HCT116 (cell line): ENCODE results near the gene ACTN1. TPM values are rescaled to one million over a fixed set of nuclear protein-coding genes. Genes with fewer than 3 reads are reported as not detected.

Experiments
- ATAC-seq: fragments of 200-7000 bp; cut with Tn5 transposase; 2 replicates; pipeline ENCODE4 v1.9.1; 2020; ENCODE audit warnings: mild to moderate bottlenecking, moderate library complexity
- BruUV-seq: library from RNA; stranded (reverse); fragments of 400-500 nt; replicated peaks from 2 replicates; lab custom pipeline; 2021; lab: Mats Ljungman, UMichigan
- CTCF ChIA-PET: fragments of 300-600 bp; sonication (Branson Sonifier 250); formaldehyde crosslinking; loops from one replicate; lab custom pipeline; 2021; ENCODE audit warnings: antibody characterized with exemption; lab: Charles Lee
- POLR2A ChIA-PET: fragments of 300-600, 350-600 bp; sonication (Branson Sonifier 250); formaldehyde crosslinking; loops from one replicate; lab custom pipeline; 2021; ENCODE audit warnings: antibody characterized with exemption; lab: Charles Lee
- RAD21 ChIA-PET, 2 experiments: fragments of 300-600 bp; sonication (Branson Sonifier 250); formaldehyde crosslinking; loops; one replicate each; lab custom pipeline; 2023; ENCODE audit warnings: low total read pairs in 2 of 2; ENCODE audit not compliant: uncharacterized antibody in 2 of 2, unreplicated experiment in 2 of 2, low non-redundant PET in 1 of 2; lab: Charles Lee
- DNase-seq: peaks from one replicate; pipeline ENCODE4 v3.0.0-alpha.2; 2010; ENCODE audit warnings: low read depth, low spot score
- H2AFZ ChIP-seq: fragments of 200-600 bp; shearing (Covaris generic), sonication (generic); 2 replicates; pipeline ENCODE4 v1.6.1; 2017; ENCODE audit warnings: low read depth, mixed run types, mixed read lengths, antibody characterized with exemption, low read length; ENCODE audit not compliant: poor library complexity, severe bottlenecking
- H3K27ac ChIP-seq: 2 replicates; pipeline ENCODE4 v1.5.1; 2012; ENCODE audit warnings: low read depth, low read length
- H3K27me3 ChIP-seq: fragments of 200-600 bp; sonication (generic); 2 replicates; pipeline ENCODE4 v1.6.1; 2016; ENCODE audit warnings: mixed run types, low read length, mixed read lengths; ENCODE audit not compliant: insufficient read depth
- H3K36me3 ChIP-seq, 2 experiments: fragments of 200-500 bp in 1 of 2; fragments of 200-600 bp in 1 of 2; sonication (Bioruptor generic) in 1 of 2; sonication (generic) in 1 of 2; 2 replicates each; pipeline versions ENCODE4 v1.5.1 to v1.6.1; 2014 to 2016; ENCODE audit warnings: low read length in 2 of 2, inconsistent platforms in 1 of 2, mixed read lengths in 1 of 2, mixed run types in 1 of 2; ENCODE audit not compliant: insufficient read depth in 2 of 2, control insufficient read depth in 1 of 2
- H3K4me1 ChIP-seq, 2 experiments: fragments of 200-600 bp in 1 of 2; sonication (generic) in 1 of 2; 2 replicates each; pipeline versions ENCODE4 v1.5.1 to v1.6.1; 2012 to 2017; ENCODE audit warnings: low read length in 2 of 2, inconsistent platforms in 1 of 2, mild to moderate bottlenecking in 1 of 2, mixed read lengths in 1 of 2, mixed run types in 1 of 2, moderate library complexity in 1 of 2; ENCODE audit not compliant: insufficient read depth in 2 of 2, control insufficient read depth in 1 of 2
- H3K4me2 ChIP-seq: fragments of 200-600 bp; sonication (generic); 2 replicates; pipeline ENCODE4 v1.6.1; 2017; ENCODE audit warnings: mixed run types, low read length, mixed read lengths
- H3K4me3 ChIP-seq, 2 experiments: fragments of 200-600 bp in 1 of 2; sonication (generic) in 1 of 2; replicated peaks in 1 of 2; 2 replicates each; pipeline ENCODE4 v1.5.1; 2011 to 2016; ENCODE audit warnings: low read length in 2 of 2, control low read depth in 1 of 2, low read depth in 1 of 2, mild to moderate bottlenecking in 1 of 2, mixed read lengths in 1 of 2, mixed run types in 1 of 2
- H3K79me2 ChIP-seq: fragments of 200-600 bp; sonication (generic); 2 replicates; pipeline ENCODE4 v1.6.1; 2017; ENCODE audit warnings: mild to moderate bottlenecking, mixed run types, low read length, moderate library complexity, mixed read lengths; ENCODE audit not compliant: insufficient read depth
- H3K9ac ChIP-seq: fragments of 200-600 bp; sonication (generic); 2 replicates; pipeline ENCODE4 v1.6.1; 2016; ENCODE audit warnings: low read length, mixed read lengths
- H3K9me2 ChIP-seq: fragments of 200-600 bp; sonication (generic), shearing (Covaris generic); 2 replicates; pipeline ENCODE4 v1.6.1; 2017; ENCODE audit warnings: mixed run types, mild to moderate bottlenecking, moderate library complexity; ENCODE audit not compliant: insufficient read depth
- H3K9me3 ChIP-seq, 2 experiments: fragments of 200-500 bp in 1 of 2; fragments of 200-600 bp in 1 of 2; sonication (Bioruptor generic) in 1 of 2; sonication (generic) in 1 of 2; 2 replicates each; pipeline ENCODE4 v1.6.1; 2014 to 2017; ENCODE audit warnings: low read length in 2 of 2, mixed read lengths in 2 of 2, inconsistent platforms in 1 of 2, low read depth in 1 of 2, mild to moderate bottlenecking in 1 of 2, mixed run types in 1 of 2, moderate library complexity in 1 of 2; ENCODE audit not compliant: control insufficient read depth in 1 of 2, insufficient read depth in 1 of 2
- H4K20me1 ChIP-seq: fragments of 200-600 bp; sonication (generic), shearing (Covaris generic); 2 replicates; pipeline ENCODE4 v1.6.1; 2017; ENCODE audit warnings: mixed run types, mild to moderate bottlenecking, moderate library complexity; ENCODE audit not compliant: insufficient read depth
- EZH2 ChIP-seq: fragments of 200-600 bp; sonication (generic); IDR thresholded peaks from 2 replicates; pipeline ENCODE4 v1.6.1; 2017; ENCODE audit warnings: antibody characterized with exemption, mixed run types
- EZH2phosphoT487 ChIP-seq: fragments of 200-600 bp; IDR thresholded peaks from 2 replicates; pipeline ENCODE4 v1.6.1; 2018; ENCODE audit warnings: antibody characterized with exemption, borderline replicate concordance
- SIN3A ChIP-seq: IDR thresholded peaks from 2 replicates; pipeline ENCODE4 v1.6.1; 2012; ENCODE audit warnings: low read depth
- SP1 ChIP-seq: IDR thresholded peaks from 2 replicates; pipeline ENCODE4 v1.6.1; 2012; ENCODE audit warnings: low read depth
- SRF ChIP-seq: IDR thresholded peaks from 2 replicates; pipeline ENCODE4 v1.6.1; 2012; ENCODE audit warnings: low read depth
- TCF7L2 ChIP-seq: IDR thresholded peaks from 2 replicates; pipeline ENCODE4 v1.7.0; 2011; ENCODE audit warnings: borderline replicate concordance, inconsistent platforms; ENCODE audit not compliant: insufficient read depth, insufficient read length; ENCODE audit errors: extremely low read depth
- intact Hi-C: fragments of 100-400 bp; cut with micrococcal nuclease; formaldehyde crosslinking; loops from 2 replicates; pipeline ENCODE4 v1.10.0; 2022
- total RNA-seq: library from RNA; stranded (reverse); gene quantifications from one replicate; pipeline ENCODE4 v1.2.1, GENCODE V29; 2021; ENCODE audit not compliant: unreplicated experiment
- TF ChIP-seq, protein P1 (sequence below): IDR thresholded peaks from 2 replicates; pipeline ENCODE4 v1.6.1; 2012; ENCODE audit warnings: low read depth

The ACTN1 gene
- total RNA-seq, 1 experiment from 2014 or later: 123 TPM

DNA sequence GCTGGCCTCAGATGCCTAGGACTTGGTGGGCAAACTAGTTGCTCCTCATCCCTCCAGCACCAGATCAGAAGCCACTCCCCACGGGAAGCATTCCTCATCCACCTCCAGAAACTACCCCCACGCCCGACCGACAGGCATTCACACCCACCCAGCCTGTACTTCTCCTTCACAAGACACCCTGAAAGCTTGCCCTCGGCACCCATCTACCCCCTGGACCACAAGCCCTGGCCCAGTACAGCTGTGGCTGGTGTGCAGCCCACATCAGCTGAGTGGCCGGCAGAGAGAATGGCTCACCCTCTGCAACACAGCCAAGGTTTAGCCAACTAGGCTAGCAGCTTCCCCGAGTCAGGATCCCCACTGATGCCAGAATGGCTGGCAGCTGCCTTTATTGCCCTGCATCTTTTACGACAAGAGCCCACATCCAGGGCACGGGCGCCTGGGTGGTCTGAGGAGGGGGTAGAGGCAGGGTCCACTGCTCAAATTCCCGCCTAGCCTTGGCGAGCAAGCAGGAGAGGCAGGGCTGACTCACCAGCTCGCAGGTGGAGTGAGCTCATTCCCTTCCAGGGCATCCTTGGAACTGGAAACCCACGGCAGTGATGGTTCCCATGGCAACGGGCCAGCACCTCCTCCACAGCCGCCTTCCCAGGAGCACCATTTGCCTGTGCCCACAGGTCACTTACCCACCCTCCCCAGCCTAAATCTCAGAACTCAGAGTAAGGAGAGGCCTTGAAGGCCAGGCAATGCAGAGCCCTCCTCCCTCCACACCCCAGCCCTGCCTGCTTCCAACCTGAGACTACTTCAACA lies 17.1 kb downstream of the ACTN1 start:
- RAD21 ChIA-PET: no interaction called here
- H3K9me3 ChIP-seq: no peaks in the 10 kb centered on the region
- CTCF ChIA-PET: no interaction called here
- H3K4me2 ChIP-seq: no peak overlapping the region
- POLR2A ChIA-PET: no interaction called here
- ATAC-seq (peak; percentile 41; the same call in 1 of the 2 replicates), DNase-seq (no peak)
- BruUV-seq: no TSS peak
- no peak overlapping the region for H3K9ac ChIP-seq
- H3K36me3 ChIP-seq: no peaks in the 10 kb centered on the region
- 0 out of 2 replicates have a peak, but pooled peaks cover 4% of the 10 kb centered on the region for H4K20me1 ChIP-seq
- intact Hi-C loops: no loop called here
- H3K4me3 ChIP-seq: no peak overlapping the region
- H3K27ac ChIP-seq: no peak overlapping the region
- peaks cover 98% of the 10 kb centered on the region for H3K79me2 ChIP-seq
- no peaks in the 10 kb centered on the region for H3K27me3 ChIP-seq
- no peaks in the 10 kb centered on the region for H3K9me2 ChIP-seq
- TF ChIP-seq SP1: no peak
- TF ChIP-seq EZH2: no peak
- TF ChIP-seq SIN3A: no peak
- no peak for TF ChIP-seq TCF7L2
- peaks cover 34 to 56% of the 10 kb centered on the region in 2 experiments for H3K4me1 ChIP-seq
- no peak overlapping the region for H2AFZ ChIP-seq

DNA sequence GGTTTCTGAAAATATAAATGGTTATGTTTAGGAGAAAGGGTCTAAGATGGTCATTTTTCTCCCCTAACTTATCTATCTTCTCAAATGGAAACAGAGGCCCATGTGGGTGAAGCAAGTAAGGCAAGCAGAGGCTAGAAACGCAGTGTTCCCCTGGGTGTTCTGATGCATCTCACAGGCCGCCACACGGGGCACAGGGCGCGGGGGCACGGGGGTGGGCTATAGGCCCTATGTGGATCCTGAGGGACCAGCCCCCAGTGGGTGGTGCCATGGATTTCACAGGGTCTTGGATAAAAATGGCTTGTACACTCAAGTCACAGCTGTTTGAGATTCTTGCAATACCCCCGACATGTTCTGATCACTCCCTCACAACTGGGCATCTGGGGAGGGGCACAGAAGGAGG lies 17.7 kb downstream of the ACTN1 start:
- 0 out of 2 replicates have a peak, but pooled peaks cover 4% of the 10 kb centered on the region for H4K20me1 ChIP-seq
- DNase-seq (no peak), ATAC-seq (no peak)
- CTCF ChIA-PET: no interaction called here
- H3K27ac ChIP-seq: no peak overlapping the region
- POLR2A ChIA-PET: no interaction called here
- no peak overlapping the region for H3K4me3 ChIP-seq
- TF ChIP-seq, protein P1, sequence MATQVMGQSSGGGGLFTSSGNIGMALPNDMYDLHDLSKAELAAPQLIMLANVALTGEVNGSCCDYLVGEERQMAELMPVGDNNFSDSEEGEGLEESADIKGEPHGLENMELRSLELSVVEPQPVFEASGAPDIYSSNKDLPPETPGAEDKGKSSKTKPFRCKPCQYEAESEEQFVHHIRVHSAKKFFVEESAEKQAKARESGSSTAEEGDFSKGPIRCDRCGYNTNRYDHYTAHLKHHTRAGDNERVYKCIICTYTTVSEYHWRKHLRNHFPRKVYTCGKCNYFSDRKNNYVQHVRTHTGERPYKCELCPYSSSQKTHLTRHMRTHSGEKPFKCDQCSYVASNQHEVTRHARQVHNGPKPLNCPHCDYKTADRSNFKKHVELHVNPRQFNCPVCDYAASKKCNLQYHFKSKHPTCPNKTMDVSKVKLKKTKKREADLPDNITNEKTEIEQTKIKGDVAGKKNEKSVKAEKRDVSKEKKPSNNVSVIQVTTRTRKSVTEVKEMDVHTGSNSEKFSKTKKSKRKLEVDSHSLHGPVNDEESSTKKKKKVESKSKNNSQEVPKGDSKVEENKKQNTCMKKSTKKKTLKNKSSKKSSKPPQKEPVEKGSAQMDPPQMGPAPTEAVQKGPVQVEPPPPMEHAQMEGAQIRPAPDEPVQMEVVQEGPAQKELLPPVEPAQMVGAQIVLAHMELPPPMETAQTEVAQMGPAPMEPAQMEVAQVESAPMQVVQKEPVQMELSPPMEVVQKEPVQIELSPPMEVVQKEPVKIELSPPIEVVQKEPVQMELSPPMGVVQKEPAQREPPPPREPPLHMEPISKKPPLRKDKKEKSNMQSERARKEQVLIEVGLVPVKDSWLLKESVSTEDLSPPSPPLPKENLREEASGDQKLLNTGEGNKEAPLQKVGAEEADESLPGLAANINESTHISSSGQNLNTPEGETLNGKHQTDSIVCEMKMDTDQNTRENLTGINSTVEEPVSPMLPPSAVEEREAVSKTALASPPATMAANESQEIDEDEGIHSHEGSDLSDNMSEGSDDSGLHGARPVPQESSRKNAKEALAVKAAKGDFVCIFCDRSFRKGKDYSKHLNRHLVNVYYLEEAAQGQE: no peak
- no peak for TF ChIP-seq SRF
- no peak for TF ChIP-seq EZH2phosphoT487
- RAD21 ChIA-PET: no interaction called here
- H3K9ac ChIP-seq: no peak overlapping the region
- H3K27me3 ChIP-seq: no peaks in the 10 kb centered on the region
- no peaks in the 10 kb centered on the region for H3K9me3 ChIP-seq
- peaks cover 98% of the 10 kb centered on the region for H3K79me2 ChIP-seq
- H3K4me1 ChIP-seq: peaks cover 28 to 50% of the 10 kb centered on the region in 2 experiments
- intact Hi-C loops: no loop called here
- no peak overlapping the region for H3K4me2 ChIP-seq
- H3K9me2 ChIP-seq: no peaks in the 10 kb centered on the region
- no TSS peak for BruUV-seq
- H3K36me3 ChIP-seq: no peaks in the 10 kb centered on the region
- no peak overlapping the region for H2AFZ ChIP-seq
